Suprapubic skin (tissue), 3 donors: ENCODE measurements around the gene IGF2BP3.

Experiments used
- EP300 ChIP-seq: sonication (generic); formaldehyde crosslinking; IDR thresholded peaks from one replicate; pipeline ENCODE4 v1.6.1; 2017; ENCODE audit warnings: antibody characterized with exemption
- POLR2A ChIP-seq, 2 donors: fragments of 450-650 bp; IDR thresholded peaks; one replicate each; pipeline ENCODE4 v1.6.1; 2017; ENCODE audit warnings: antibody characterized with exemption in 2 of 2, mild to moderate bottlenecking in 2 of 2, moderate library complexity in 2 of 2
- TF ChIP-seq, protein P1 (sequence below), 2 donors: fragments of 200-600 bp in 1 of 2; fragments of 450-650 bp in 1 of 2; sonication (generic) in 1 of 2; IDR thresholded peaks; one replicate each; pipeline ENCODE4 v1.5.1; 2016 to 2019; ENCODE audit warnings: antibody characterized with exemption in 2 of 2, mild to moderate bottlenecking in 1 of 2, moderate library complexity in 1 of 2

DNA sequence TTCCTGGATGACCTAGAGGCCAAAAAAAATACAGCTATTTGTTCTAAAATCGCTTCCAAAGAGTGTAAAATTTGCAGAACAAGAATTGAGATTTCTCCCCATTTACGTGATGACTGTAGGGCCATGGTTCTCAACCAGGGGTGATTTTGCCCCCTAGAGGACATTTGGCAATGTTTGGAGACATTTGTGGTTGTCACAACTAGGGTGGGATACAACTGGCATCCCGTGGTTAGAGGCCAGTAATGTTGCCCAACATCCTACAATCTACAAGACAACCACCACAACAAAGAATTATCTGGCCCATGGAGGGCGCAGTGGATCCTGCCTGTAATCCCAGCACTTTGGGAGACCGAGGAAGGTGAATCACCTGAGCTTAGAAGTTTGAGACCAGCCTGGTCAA lies 193.9 kb downstream of the IGF2BP3 start:
- TF ChIP-seq, protein P1, sequence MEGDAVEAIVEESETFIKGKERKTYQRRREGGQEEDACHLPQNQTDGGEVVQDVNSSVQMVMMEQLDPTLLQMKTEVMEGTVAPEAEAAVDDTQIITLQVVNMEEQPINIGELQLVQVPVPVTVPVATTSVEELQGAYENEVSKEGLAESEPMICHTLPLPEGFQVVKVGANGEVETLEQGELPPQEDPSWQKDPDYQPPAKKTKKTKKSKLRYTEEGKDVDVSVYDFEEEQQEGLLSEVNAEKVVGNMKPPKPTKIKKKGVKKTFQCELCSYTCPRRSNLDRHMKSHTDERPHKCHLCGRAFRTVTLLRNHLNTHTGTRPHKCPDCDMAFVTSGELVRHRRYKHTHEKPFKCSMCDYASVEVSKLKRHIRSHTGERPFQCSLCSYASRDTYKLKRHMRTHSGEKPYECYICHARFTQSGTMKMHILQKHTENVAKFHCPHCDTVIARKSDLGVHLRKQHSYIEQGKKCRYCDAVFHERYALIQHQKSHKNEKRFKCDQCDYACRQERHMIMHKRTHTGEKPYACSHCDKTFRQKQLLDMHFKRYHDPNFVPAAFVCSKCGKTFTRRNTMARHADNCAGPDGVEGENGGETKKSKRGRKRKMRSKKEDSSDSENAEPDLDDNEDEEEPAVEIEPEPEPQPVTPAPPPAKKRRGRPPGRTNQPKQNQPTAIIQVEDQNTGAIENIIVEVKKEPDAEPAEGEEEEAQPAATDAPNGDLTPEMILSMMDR (IDR thresholded peaks at IDR 0.05): no peak
- TF ChIP-seq POLR2A (IDR thresholded peaks at IDR 0.05) (no peak), EP300 (no peak)
